Caco-2 (cell line): ENCODE measurements around the gene FKBP1B. TPM values are rescaled to one million over a fixed set of nuclear protein-coding genes. Genes with fewer than 3 reads are reported as not detected.

Source experiments
- BruUV-seq: library from RNA; stranded (reverse); fragments of 400-500 nt; replicated peaks from 2 replicates; lab custom pipeline; 2021; lab: Mats Ljungman, UMichigan
- CTCF ChIA-PET: fragments of 300-600 bp; sonication (Branson Sonifier 250); formaldehyde crosslinking; loops from one replicate; lab custom pipeline; 2022; ENCODE audit warnings: antibody characterized with exemption; lab: Charles Lee
- POLR2A ChIA-PET: fragments of 300-600 bp; sonication (Branson Sonifier 250); formaldehyde crosslinking; loops from one replicate; lab custom pipeline; 2022; ENCODE audit warnings: antibody characterized with exemption; lab: Charles Lee
- DNase-seq, 2 experiments: peaks; one replicate each; pipeline versions ENCODE4 v3.0.0 to v3.0.0-alpha.2; 2020 to 2022
- H3K27me3 ChIP-seq: replicated peaks from 2 replicates; pipeline ENCODE4 v1.6.0; 2011; ENCODE audit warnings: low read length; ENCODE audit not compliant: control insufficient read depth, insufficient read depth
- H3K36me3 ChIP-seq: 2 replicates; pipeline ENCODE4 v1.5.1; 2011; ENCODE audit warnings: low read length; ENCODE audit not compliant: control insufficient read depth, insufficient read depth
- H3K4me1 ChIP-seq: fragments of 250-450 bp; sonication (Bioruptor Pico); 2 replicates; pipeline ENCODE4 v1.5.1; 2020; ENCODE audit warnings: mild to moderate bottlenecking
- H3K4me3 ChIP-seq: 2 replicates; pipeline ENCODE4 v1.5.1; 2011; ENCODE audit warnings: low read depth, mild to moderate bottlenecking, control low read depth, low read length
- H3K9me3 ChIP-seq: fragments of 250-450 bp; sonication (Bioruptor Pico); 2 replicates; pipeline ENCODE4 v1.5.1; 2020; ENCODE audit warnings: mild to moderate bottlenecking, moderate library complexity
- H3K27ac Mint-ChIP-seq: one replicate; pipeline ENCODE4 v1.8.0; 2022; ENCODE audit warnings: mixed read lengths; ENCODE audit not compliant: unreplicated experiment
- H3K27me3 Mint-ChIP-seq: one replicate; pipeline ENCODE4 v1.8.0; 2022; ENCODE audit warnings: mixed read lengths; ENCODE audit not compliant: insufficient read depth, unreplicated experiment
- H3K36me3 Mint-ChIP-seq: one replicate; pipeline ENCODE4 v1.8.0; 2022; ENCODE audit warnings: mild to moderate bottlenecking, mixed read lengths; ENCODE audit not compliant: insufficient read depth, unreplicated experiment
- H3K4me1 Mint-ChIP-seq: one replicate; pipeline ENCODE4 v1.8.0; 2022; ENCODE audit warnings: low read depth, mixed read lengths; ENCODE audit not compliant: unreplicated experiment
- H3K4me3 Mint-ChIP-seq: one replicate; pipeline ENCODE4 v1.8.0; 2022; ENCODE audit warnings: mild to moderate bottlenecking, moderate library complexity, mixed read lengths; ENCODE audit not compliant: unreplicated experiment
- H3K9me3 Mint-ChIP-seq: one replicate; pipeline ENCODE4 v1.8.0; 2022; ENCODE audit warnings: mixed read lengths; ENCODE audit not compliant: unreplicated experiment
- CTCF ChIP-seq, 2 experiments: fragments of 200-600 bp in 1 of 2; IDR thresholded peaks; 1 replicate in 1 of 2; 2 replicates in 1 of 2; pipeline versions ENCODE4 v1.5.1 to v1.8.0; 2011 to 2022; ENCODE audit warnings: antibody characterized with exemption in 1 of 2, control low read depth in 1 of 2, inconsistent platforms in 1 of 2, low read depth in 1 of 2, low read length in 1 of 2, mild to moderate bottlenecking in 1 of 2, moderate library complexity in 1 of 2; ENCODE audit not compliant: insufficient read depth in 1 of 2, severe bottlenecking in 1 of 2, unreplicated experiment in 1 of 2
- intact Hi-C: fragments of 100-400 bp; cut with micrococcal nuclease; formaldehyde crosslinking; loops from one replicate; pipeline ENCODE4 v1.10.0; 2022; ENCODE audit not compliant: unreplicated experiment
- total RNA-seq: library from RNA; stranded (reverse); gene quantifications from 2 replicates; pipeline ENCODE4 v1.2.3, GENCODE V29; 2022

Gene FKBP1B
- total RNA-seq, 1 experiment from 2014 or later: 3.2 TPM

- Histone ChIP-seq H3K27me3 (no peaks in the 10 kb centered on the region), H3K36me3 (no peaks in the 10 kb centered on the region), H3K9me3 (0 out of 2 replicates have a peak, but pooled peaks cover 5% of the 10 kb centered on the region), H3K4me1 (0 out of 2 replicates have a peak, but pooled peaks cover 3% of the 10 kb centered on the region), H3K4me3 (no peak overlapping the region)
- no peak overlapping the region for H3K4me3 Mint-ChIP-seq
- no peak for DNase-seq
- no TSS peak for BruUV-seq
- peaks cover 25% of the 10 kb centered on the region for H3K9me3 Mint-ChIP-seq
- H3K27me3 Mint-ChIP-seq: no peaks in the 10 kb centered on the region
- H3K4me1 Mint-ChIP-seq: peaks cover 6% of the 10 kb centered on the region
- TF ChIP-seq CTCF (IDR thresholded peaks at IDR 0.05; ENCODE audit: insufficient read depth in 1 of 2, low read depth in 1 of 2, low read length in 1 of 2, severe bottlenecking in 1 of 2, unreplicated experiment in 1 of 2): no peak
- POLR2A ChIA-PET: no interaction called here
- no peaks in the 10 kb centered on the region for H3K36me3 Mint-ChIP-seq
- CTCF ChIA-PET: no interaction called here
- H3K27ac Mint-ChIP-seq: no peak overlapping the region
- intact Hi-C loops: no loop called here
Observed at GRCh38 chr2:24104906-24105305, 55.4 kb downstream of the FKBP1B start.

- Histone ChIP-seq H3K9me3 (0 out of 2 replicates have a peak, but pooled peaks cover 5% of the 10 kb centered on the region), H3K4me3 (no peak overlapping the region), H3K27me3 (no peaks in the 10 kb centered on the region), H3K36me3 (no peaks in the 10 kb centered on the region), H3K4me1 (0 out of 2 replicates have a peak, but pooled peaks cover 3% of the 10 kb centered on the region)
- peaks cover 25% of the 10 kb centered on the region for H3K9me3 Mint-ChIP-seq
- H3K27ac Mint-ChIP-seq: no peak overlapping the region
- H3K4me1 Mint-ChIP-seq: peaks cover 6% of the 10 kb centered on the region
- H3K27me3 Mint-ChIP-seq: no peaks in the 10 kb centered on the region
- intact Hi-C loops: no loop called here
- no TSS peak for BruUV-seq
- H3K4me3 Mint-ChIP-seq: no peak overlapping the region
- ChIA-PET CTCF (no interaction called here), POLR2A (no interaction called here)
- TF ChIP-seq CTCF (IDR thresholded peaks at IDR 0.05; ENCODE audit: insufficient read depth in 1 of 2, low read depth in 1 of 2, low read length in 1 of 2, severe bottlenecking in 1 of 2, unreplicated experiment in 1 of 2): no peak
- DNase-seq: no peak
- H3K36me3 Mint-ChIP-seq: no peaks in the 10 kb centered on the region
Observed at GRCh38 chr2:24105816-24106215, 56.3 kb downstream of the FKBP1B start.

- Histone ChIP-seq H3K9me3 (0 out of 2 replicates have a peak, but pooled peaks cover 5% of the 10 kb centered on the region), H3K4me3 (no peak overlapping the region), H3K36me3 (no peaks in the 10 kb centered on the region), H3K27me3 (no peaks in the 10 kb centered on the region), H3K4me1 (peaks cover 10% of the 10 kb centered on the region; the same call in 1 of the 2 replicates)
- no peak overlapping the region for H3K27ac Mint-ChIP-seq
- intact Hi-C loops: no loop called here
- no peak overlapping the region for H3K4me3 Mint-ChIP-seq
- no peak for DNase-seq
- CTCF ChIA-PET: no interaction called here
- no peaks in the 10 kb centered on the region for H3K36me3 Mint-ChIP-seq
- H3K9me3 Mint-ChIP-seq: peaks cover 25% of the 10 kb centered on the region
- peaks cover 15% of the 10 kb centered on the region for H3K4me1 Mint-ChIP-seq
- no peaks in the 10 kb centered on the region for H3K27me3 Mint-ChIP-seq
- no TSS peak for BruUV-seq
- POLR2A ChIA-PET: no interaction called here
- TF ChIP-seq CTCF (IDR thresholded peaks at IDR 0.05; ENCODE audit: insufficient read depth in 1 of 2, low read depth in 1 of 2, low read length in 1 of 2, severe bottlenecking in 1 of 2, unreplicated experiment in 1 of 2): no peak
Observed at GRCh38 chr2:24106786-24107185, 57.2 kb downstream of the FKBP1B start.
